GM13976 (cell line): ENCODE measurements around the gene LRRC53.

Source experiments
- DNase-seq: peaks from one replicate; pipeline ENCODE4 v3.0.0; 2012; ENCODE audit warnings: low spot score
- in situ Hi-C: fragments of 300-500 bp; cut with MboI; formaldehyde crosslinking; loops from one replicate; pipeline ENCODE4 v1.12.0; 2022; ENCODE audit warnings: low sequenced_read_pairs, mixed read lengths, inconsistent platforms; ENCODE audit not compliant: unreplicated experiment
- TF ChIP-seq, protein P1 (sequence below): IDR thresholded peaks from 2 replicates; pipeline ENCODE4 v1.5.1; 2012; ENCODE audit warnings: borderline replicate concordance, mild to moderate bottlenecking; ENCODE audit not compliant: insufficient read depth; ENCODE audit errors: extremely low read depth, missing control alignments, control extremely low read depth

The LRRC53 gene

DNA sequence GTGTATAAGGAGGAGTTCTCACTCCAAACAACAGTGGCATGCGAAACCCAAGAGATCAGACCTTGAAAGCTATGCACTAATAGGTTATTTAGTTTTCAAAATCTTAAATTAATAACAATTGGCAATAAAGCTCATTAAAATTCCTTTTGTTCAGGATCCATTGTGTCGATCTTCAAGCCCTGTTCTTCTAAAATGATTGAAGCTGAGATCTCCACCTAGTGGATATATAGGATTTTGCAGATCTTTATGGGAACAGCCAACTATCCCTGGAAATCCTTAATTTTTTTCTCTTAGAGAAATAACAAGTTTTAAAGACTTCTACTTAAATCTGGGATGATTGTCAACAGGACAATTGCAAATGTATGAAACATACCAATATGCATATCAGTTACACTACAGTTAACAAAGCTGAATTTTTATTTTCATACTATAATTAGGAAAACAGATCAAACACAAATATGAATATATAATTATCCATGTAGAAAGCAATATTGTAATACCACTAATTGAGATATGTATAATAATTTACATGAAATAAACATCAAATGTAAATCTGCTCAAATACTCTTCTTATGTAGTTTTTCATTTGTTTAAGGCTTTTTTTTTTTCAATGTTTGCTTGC, 43.3 kb downstream of the LRRC53 start:
- peak; percentile 32 for DNase-seq
- in situ Hi-C loops: no loop called here
- TF ChIP-seq, protein P1, sequence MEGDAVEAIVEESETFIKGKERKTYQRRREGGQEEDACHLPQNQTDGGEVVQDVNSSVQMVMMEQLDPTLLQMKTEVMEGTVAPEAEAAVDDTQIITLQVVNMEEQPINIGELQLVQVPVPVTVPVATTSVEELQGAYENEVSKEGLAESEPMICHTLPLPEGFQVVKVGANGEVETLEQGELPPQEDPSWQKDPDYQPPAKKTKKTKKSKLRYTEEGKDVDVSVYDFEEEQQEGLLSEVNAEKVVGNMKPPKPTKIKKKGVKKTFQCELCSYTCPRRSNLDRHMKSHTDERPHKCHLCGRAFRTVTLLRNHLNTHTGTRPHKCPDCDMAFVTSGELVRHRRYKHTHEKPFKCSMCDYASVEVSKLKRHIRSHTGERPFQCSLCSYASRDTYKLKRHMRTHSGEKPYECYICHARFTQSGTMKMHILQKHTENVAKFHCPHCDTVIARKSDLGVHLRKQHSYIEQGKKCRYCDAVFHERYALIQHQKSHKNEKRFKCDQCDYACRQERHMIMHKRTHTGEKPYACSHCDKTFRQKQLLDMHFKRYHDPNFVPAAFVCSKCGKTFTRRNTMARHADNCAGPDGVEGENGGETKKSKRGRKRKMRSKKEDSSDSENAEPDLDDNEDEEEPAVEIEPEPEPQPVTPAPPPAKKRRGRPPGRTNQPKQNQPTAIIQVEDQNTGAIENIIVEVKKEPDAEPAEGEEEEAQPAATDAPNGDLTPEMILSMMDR: peak; percentile 40

DNA sequence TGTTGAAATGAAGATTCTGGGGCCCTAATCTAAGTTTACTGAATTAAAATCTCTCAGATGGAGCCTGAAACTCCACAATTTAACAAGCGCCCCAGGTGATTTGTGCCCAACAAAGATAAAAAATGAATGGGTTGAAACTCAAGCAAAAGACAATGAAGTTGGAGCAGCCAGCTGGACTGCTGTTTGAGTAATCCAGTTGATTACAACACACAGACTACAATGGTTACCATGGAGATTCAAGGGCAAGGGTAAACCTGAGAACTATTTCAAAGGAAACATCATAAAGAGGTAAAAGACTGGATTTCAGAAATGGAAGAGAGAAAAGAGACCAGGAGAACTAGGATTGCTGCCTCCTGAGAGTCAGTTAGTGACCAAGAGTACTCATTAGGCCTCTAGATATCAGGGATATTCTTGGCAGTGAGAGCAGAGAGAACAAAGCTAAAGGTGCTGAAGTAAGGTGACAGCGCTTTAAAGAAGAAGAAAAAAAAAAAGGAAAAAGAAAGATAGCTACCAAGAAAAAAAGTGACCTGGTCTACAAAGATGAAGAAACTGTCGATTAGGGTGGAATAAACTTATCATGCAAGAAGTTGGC, 44.5 kb downstream of the LRRC53 start:
- TF ChIP-seq, protein P1: no peak

DNA sequence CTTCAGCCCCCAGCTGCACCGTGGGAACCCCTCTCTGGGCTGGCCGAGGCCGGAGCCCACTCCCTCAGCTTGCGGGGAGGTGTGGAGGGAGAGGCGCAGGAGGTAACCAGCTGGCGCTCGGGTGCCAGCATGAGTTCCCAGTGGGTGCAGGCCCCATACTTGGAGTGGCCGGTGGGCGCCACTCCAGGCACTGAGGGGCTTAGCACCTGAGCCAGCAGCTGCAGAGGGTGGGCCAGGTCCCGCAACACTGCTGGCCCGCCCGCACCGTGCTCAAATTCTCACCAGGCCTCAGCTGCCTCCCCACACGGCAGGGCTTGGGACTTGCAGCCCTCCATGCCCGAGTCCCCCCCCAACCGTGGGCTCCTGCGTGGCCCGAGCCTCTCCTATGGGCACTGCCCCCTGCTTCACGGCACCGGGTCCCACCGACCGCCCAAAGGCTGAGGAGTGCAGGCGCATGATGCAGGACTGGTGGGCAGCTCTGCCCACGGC, 47.2 kb downstream of the LRRC53 start:
- in situ Hi-C loops: no loop called here
- TF ChIP-seq, protein P1: no peak
- no peak for DNase-seq

More for the DNA sequence above, 44.5 kb downstream of the LRRC53 start:
- DNase-seq: no peak
- in situ Hi-C loops: no loop called here

DNA sequence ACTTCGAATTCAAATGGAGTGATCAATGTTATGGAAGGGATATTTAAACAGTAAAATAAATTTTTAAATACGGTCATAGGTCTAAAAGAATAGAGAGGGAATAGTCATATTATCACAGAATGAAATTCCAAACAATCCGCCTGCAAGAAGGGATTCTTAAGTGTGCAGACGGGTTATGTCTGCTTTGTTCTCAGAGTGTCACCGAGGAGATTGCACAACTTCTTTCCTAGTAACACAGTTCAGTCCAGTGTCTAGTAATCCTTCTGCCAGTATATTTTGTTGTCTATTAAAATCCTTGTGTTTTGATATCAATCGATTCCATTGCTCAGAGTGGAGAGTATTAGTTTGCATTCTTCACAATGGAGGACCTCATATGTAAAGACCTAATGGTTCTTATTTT, 48.4 kb downstream of the LRRC53 start:
- no peak for DNase-seq
- in situ Hi-C loops: no loop called here
- TF ChIP-seq, protein P1: no peak

DNA sequence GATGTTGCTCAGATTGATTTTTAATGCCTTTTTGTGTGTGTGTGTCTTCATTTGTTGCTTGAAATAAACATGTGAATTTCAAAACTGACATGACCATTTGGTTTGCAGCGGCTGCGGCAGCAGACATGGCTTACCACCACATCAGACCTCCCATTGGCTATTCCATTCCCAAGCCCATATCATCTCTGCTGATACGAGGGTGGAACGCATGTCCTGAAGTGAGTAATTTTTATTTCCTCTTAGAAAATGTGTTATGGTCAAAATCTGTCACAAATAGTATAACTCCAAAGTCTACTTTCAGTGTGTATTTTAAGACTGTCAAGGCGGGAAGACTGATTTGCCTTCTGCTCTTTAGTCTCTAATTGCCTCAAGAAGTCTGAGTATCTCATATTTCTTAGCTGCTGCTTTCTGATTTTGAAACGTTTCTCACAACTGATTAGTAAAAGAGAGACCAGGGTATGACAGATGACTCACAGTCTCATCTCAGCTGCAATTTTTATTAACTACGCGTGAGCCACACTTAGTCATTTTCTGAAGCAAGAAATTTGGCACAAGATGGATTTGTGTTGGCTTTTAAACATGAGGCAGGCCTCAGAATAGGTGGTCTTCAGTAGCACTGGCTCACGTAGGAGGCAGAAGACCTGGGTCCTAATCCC, 49.0 kb downstream of the LRRC53 start:
- TF ChIP-seq, protein P1: no peak
- in situ Hi-C loops: no loop called here
- DNase-seq: peak; percentile 20

DNA sequence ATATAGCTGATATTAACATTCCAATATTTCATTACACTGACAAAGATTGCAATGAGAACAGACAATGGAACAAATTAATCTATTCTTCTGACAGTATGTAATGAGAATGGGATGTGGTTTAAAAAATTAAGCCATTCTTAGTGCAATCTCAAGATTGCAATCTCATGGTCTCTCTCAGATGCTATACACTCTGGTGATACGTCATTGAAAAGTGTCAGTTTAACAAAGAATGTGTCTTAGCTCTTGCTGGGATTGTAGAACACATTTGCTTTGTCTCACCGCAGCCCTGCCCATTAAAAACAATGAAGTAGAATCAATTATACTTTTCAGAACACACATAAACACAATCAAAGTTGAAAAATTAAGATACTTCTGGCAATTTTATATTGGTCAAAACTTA, 55.2 kb downstream of the LRRC53 start:
- in situ Hi-C loops: no loop called here
- TF ChIP-seq, protein P1: no peak
- no peak for DNase-seq
